ENCODE data around the gene RABEP2.

- TF ChIP-seq CTCF (conservative IDR thresholded peaks at IDR 0.05; ENCODE audit: low read length) (no peak), EZH2phosphoT487 (IDR thresholded peaks at IDR 0.05; ENCODE audit: borderline replicate concordance) (no peak)
Observed at GRCh38 chr16:28898942-28899341, 26.1 kb downstream of the RABEP2 start.
